Measurements from ENCODE around the gene BCCIP.

BCCIP gene

GRCh38 chr10:125844751-125845221, 21.4 kb downstream of the BCCIP start:
- DNase-seq (ENCODE audit: low read depth in 2 of 2): no peak

- no peak for DNase-seq (ENCODE audit: low read depth in 2 of 2)
Observed at GRCh38 chr10:125845617-125846016, 22.3 kb downstream of the BCCIP start.

GRCh38 chr10:125846894-125847293, 23.5 kb downstream of the BCCIP start:
- DNase-seq (ENCODE audit: low read depth in 2 of 2): no peak

DNA sequence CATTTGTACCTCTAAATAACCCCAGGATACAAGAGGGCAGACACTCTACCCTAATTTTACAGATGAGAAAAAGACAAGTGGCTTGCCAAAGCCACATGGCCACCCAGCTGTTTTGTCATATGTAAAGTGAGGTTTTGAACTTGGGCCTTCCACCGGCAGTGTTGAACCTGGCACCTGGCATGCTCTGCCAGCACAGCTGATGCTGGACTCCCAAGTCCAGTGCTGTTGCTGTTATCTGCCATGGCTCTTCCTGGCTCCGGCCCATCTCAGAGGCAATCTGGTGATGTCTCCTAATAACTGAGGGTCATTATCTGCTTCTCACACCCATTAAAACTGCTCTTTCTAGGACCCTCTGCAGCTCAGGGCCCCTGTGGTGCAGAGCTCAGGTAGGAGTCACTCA, 25.0 kb downstream of the BCCIP start:
- no peak for DNase-seq (ENCODE audit: low read depth in 2 of 2)

DNA sequence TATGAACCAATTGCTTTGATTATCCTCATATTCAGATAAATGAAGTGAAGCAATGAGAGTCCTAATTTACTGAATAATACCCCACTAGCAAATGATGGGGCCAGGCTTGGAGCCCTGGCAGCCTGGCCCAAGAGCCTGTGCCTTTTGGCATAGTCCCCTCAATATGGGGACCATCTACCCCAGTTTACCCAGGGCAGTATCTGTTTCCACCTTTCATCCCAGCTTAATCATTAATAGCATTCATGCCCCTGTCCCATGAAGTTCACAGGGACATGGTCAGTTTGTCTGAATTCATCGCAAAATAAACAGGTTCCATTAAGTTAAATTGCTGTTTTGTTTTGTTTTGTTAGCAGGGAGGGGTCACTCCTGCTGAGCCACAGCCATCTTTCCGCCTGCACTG, 25.5 kb downstream of the BCCIP start:
- DNase-seq (ENCODE audit: low read depth in 2 of 2): no peak

GRCh38 chr10:125849448-125849847, 26.1 kb downstream of the BCCIP start:
- DNase-seq (ENCODE audit: low read depth in 2 of 2): no peak

DNA sequence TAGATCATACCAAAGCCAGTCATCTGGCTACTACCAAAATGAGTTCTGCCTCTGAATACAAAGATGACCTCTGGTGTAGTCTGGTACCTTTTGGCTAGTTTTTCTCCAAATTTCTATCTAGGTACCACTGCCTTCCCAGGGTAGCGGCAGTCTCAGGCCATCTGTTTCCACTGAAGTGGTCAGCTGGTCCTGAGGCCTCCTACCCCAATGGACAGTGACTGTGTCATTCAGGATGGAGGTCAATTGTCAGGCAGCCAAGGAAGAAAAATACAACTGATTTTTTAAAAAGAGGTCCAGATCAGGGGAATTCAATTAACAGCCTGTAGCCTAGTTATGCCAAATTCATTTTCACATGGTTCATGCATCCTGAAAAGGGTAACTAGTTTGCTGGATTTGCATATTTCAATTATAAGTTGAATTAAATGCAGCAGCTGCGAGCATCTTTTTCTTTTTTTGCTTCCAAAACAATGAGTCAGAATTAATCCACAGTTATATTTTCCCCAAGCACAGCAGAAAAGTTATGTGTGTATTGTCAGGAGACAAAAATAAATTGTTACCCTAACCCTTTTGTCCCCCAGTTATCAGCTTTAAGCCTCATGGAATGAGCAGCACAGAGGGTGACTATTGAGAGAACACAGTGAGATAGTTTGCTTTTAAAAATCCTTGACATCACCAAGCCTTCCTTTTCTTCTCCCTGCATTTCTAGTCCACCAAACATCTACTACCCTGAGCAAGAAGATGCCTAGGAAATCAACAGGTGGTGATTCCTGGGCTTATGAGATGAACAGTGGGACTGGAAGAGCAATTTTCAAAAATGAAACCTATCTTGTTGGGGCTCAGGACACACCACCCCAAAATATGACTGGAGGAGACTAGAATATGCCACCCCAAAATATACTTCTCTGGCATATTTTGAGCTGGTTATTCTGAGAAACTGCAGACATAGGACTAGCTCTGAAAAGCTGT, 27.7 kb downstream of the BCCIP start:
- DNase-seq (ENCODE audit: low read depth in 2 of 2): no peak

GRCh38 chr10:125852487-125852886, 29.1 kb downstream of the BCCIP start:
- no peak for DNase-seq (ENCODE audit: low read depth in 2 of 2)

GRCh38 chr10:125857185-125857760, 33.9 kb downstream of the BCCIP start:
- no peak for DNase-seq (ENCODE audit: low read depth in 2 of 2)

DNA sequence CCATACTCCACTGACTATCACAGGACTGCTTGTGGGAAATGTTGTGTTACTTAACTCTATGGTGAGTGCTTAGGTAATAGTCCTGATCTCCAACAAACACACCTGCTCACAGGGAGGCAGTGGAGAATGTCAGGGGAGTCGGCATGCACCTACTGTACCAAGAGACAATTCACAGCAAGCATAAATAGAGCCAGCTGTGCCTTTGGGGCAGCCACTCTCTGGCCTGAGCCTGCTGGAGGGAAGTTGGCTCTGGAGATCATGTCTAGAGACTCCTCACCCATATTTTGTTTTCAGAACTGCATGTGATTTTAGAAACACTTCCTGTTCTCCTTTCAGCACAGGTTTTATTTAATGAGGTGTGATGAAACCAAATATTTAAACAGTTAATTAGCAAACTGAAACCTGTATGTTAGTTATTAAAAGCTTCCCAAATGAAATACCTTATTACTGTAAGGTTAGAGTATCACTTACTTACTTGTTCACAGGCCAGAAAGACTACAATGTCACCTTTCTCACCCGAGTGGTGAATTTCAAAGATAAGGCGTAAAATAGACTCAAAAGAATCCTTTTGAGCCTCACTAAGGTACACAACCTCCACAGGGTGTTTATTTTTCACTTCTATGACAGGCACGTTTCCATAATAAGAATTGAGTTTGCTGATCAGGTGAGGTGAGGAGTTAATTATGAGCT, 35.9 kb downstream of the BCCIP start:
- DNase-seq (ENCODE audit: low read depth in 2 of 2): no peak

DNA sequence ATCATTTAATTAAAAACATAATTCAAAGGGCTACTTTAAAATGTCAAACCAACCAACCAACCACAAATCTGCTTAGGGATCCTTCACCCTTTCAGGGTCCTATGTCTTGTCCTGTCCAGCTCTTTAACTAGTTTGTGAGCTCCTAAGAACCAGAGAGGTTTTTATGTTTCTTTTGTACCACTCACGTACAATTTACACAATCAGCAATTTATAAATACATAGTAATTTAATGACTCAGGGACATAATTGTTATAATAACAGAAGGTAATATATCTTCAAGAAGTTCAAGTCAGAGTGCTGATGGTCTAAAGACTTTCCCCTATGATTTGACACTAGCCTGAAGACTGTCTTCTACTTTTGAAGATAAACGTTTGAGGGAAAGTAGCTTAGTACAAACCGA, 41.8 kb downstream of the BCCIP start:
- no peak for DNase-seq (ENCODE audit: low read depth in 2 of 2)

DNA sequence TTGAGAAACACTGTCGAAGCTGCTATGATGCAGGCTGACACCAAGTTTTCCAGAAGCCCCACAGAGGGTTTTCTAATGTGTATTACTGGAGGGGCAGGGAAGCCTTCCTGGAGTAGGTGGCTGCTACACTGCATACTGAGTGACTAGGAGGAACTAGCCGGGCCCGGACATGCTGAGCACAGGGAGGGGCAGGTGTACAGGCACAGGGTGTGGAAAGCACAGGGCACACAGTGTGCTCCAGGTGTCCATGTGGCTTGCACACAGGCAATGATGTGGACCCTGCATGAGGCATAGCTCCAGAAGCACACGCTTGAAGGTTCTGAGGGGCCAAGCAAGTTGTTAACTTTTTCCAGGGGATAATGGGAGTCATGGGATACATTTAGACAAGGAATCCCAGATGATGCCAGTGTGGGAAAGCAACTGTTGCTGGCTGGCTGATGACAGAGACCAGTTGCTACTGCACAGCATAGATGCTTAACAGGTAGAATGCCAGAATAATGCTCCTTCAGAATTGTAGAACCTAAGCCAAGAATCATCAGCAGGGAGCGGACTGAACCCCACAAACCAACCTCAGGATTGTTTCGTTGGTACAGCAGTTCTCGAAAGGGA, 43.2 kb downstream of the BCCIP start:
- no peak for DNase-seq (ENCODE audit: low read depth in 2 of 2)

GRCh38 chr10:125868372-125868975, 45.1 kb downstream of the BCCIP start:
- DNase-seq (ENCODE audit: low read depth in 2 of 2): peak in 1 of 2 donors; percentile 3

DNA sequence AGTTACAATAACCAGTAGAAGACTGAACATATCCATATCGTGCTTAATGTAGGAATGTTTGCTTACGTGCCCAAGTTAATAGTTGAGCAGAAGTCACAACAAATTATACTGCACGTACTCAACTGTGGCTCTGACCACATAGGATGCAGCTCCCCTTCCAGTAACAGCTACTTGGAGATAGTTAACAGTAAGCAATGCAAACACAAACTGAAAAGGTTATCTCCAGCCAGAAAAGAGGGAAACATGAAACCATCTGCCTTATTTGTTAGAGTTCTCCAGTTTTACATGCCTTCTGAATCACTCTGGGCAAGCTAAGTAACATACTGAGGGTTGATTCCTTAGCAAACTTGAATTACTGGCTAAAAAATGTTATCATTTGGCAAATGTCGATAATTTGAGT, 48.0 kb downstream of the BCCIP start:
- DNase-seq (ENCODE audit: low read depth in 2 of 2): no peak

DNA sequence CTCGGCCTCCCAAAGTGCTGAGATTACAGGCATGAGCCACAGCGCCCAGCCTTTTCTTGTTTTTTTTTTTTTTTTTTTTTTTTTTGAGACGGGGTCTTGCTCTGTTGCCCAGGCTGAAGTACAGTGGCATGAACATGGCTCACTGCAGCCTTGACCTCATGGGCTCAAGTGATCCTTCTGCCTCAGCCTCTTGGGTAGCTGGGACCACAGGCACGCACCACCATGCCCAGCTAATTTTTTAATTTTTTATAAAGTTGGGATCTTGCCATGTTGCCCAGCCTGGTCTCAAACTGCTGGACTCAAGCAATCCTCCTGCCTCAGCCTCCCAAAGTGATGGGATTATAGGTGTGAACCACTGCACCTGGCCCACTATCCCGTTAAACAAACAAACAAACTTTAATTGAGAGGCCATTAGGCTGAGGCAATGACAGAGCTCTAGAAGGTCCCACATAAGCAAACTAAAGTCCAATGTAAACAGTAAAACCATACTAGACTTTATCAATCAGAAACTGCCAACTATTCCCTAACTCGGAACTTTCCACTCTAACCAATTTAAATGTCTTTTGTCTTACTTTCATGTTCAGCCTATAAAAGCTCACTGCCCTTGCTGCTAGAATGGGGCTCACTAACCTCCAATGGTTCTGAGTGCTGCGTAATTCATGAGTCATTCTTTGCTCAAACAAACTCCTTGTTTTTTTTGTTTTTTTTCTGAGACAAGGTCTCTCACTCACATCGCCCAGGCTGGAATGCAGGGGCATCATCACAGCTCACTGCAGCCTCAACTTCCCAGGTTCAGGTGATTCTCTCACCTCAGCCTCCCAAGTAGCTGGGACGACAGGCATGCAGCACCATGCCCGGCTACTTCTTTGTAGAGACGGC, 55.9 kb downstream of the BCCIP start:
- DNase-seq (ENCODE audit: low read depth in 2 of 2): no peak

DNA sequence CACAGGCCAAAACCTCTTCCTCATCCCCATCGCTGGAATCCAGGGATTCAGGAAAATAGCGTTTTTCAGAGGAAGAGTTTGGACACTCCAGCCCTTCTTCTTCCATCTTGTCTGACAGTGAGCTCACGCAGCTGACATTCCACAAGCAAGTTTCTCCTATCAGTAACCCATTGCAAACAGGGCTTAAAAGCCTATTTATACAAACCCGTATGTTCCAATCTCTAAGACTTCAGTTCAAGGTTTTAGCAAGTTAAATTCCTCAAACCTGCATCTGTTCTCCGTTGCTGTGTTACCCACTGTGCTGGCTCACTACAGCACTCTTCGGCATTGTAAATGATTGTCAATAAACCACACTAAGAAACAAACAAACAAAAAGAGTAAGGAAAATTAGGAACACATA, 57.4 kb downstream of the BCCIP start:
- no peak for DNase-seq (ENCODE audit: low read depth in 2 of 2)

DNA sequence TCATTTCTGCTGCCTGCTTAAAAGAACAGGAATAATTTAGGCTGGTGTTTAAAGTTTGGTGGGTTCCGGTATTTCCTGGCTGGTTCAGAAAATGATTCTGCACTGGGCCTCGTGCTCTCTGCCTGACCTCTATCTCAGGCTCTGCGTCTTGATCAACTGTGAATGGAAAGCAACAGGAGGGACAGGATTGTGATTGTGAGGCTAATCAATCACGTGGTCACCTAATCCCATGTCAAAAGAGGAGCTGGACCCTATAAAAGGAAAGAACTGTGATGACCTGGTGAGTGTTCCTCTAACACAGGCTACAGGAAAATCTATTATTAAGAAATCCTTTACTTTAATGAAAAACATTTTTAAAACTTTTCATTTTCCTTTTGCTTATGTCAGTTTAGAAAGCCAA, 57.8 kb downstream of the BCCIP start, which contains the start of gene DHX32:
DHX32 (minus strand) TSS at position 101 of the 400 bp plus-strand sequence. CDS start 468 bp downstream, outside the sequence.
- no peak for DNase-seq (ENCODE audit: low read depth in 2 of 2)

DNA sequence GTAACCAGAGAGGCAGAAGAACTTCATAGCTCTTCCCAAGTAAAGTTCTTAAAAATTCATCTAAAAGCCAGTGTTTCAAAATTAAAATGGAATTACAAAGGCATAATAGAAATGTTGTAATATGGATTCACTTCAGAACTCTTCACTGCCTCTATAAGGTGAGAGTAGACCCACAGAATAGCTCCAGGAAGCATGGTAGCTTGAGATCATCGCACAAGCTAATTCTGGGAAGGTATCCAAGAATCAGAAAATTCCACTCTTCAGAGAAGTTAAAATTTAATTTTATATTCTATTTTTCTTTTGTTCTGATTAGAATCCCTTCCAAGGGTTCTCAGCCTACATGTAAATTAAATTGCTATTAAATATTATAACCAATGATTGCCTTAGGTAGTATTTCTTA, 59.2 kb downstream of the BCCIP start:
- no peak for DNase-seq (ENCODE audit: low read depth in 2 of 2)

- DNase-seq (ENCODE audit: low read depth in 2 of 2): no peak
Observed at GRCh38 chr10:125883211-125883610, 59.9 kb downstream of the BCCIP start.
